Measurements from ENCODE around the gene CAMK4. TPM values are rescaled to one million over a fixed set of nuclear protein-coding genes. Genes with fewer than 3 reads are reported as not detected.

CAMK4 gene
- total RNA-seq, 1 experiment from 2014 or later = 6.3 TPM

- Histone ChIP-seq H3K56ac (ENCODE audit: insufficient read length, low read depth, low read length) (no peak overlapping the region), H3K4ac (ENCODE audit: low read depth, low read length) (no peak overlapping the region), H2BK5ac (ENCODE audit: insufficient read length, low read length) (no peak overlapping the region), H3K14ac (ENCODE audit: insufficient read depth, low read length) (no peak overlapping the region), H4K5ac (ENCODE audit: insufficient read length, low read depth, low read length) (no peak overlapping the region), H3T11ph (ENCODE audit: low read length) (no peak overlapping the region), H3K27me3 (ENCODE audit: insufficient read depth, low read length) (no peaks in the 10 kb centered on the region), H2BK20ac (ENCODE audit: low read depth, low read length, poor library complexity, severe bottlenecking) (no peak overlapping the region), H2AK5ac (ENCODE audit: insufficient read length, low read length) (no peak overlapping the region), H3K9ac (ENCODE audit: extremely low read depth, insufficient read length, low read length) (no peak overlapping the region), H3K18ac (ENCODE audit: insufficient read length, low read depth, low read length) (no peak overlapping the region), H4K8ac (replicated peaks; ENCODE audit: insufficient read length, low read depth, low read length) (no peak overlapping the region), H3K23me2 (ENCODE audit: insufficient read length, low read depth, low read length, poor library complexity, severe bottlenecking) (no peaks in the 10 kb centered on the region), H2BK12ac (ENCODE audit: insufficient read length, low read depth, low read length) (no peak overlapping the region), H4K20me1 (ENCODE audit: control insufficient read depth, insufficient read depth, insufficient read length) (no peaks in the 10 kb centered on the region), H3K79me2 (ENCODE audit: insufficient read depth, low read length) (no peaks in the 10 kb centered on the region), H4K91ac (ENCODE audit: insufficient read length, low read depth, low read length) (no peak overlapping the region), H3K4me2 (ENCODE audit: insufficient read depth, insufficient read length, low read length) (no peak overlapping the region), H2AFZ (ENCODE audit: low read length) (no peak overlapping the region), H3K23ac (ENCODE audit: insufficient read length, low read depth, low read length) (no peak overlapping the region), H2BK15ac (ENCODE audit: low read depth, low read length) (no peak overlapping the region), H3K9me3 (ENCODE audit: control insufficient read depth, low read depth, low read length) (no peaks in the 10 kb centered on the region), H3K4me1 (ENCODE audit: insufficient read depth, low read length) (no peaks in the 10 kb centered on the region), H3K27ac (ENCODE audit: insufficient read length, low read depth, low read length) (no peak overlapping the region), H2BK120ac (ENCODE audit: low read depth, low read length, poor library complexity, severe bottlenecking) (no peak overlapping the region), H3K79me1 (ENCODE audit: insufficient read depth, low read depth, low read length, poor library complexity, severe bottlenecking) (no peaks in the 10 kb centered on the region)
- no peaks in the 10 kb centered on the region for H3K9me3 Mint-ChIP-seq
- no peak for TF ChIP-seq CTCF (conservative IDR thresholded peaks at IDR 0.05)
- DNase-seq = no peak
- no peak overlapping the region for H3K27ac Mint-ChIP-seq
- H3K4me1 Mint-ChIP-seq = no peaks in the 10 kb centered on the region
- H3K4me3 Mint-ChIP-seq = no peak overlapping the region
- no CpG with 5 or more reads among the region's 4 CpGs for WGBS (ENCODE audit: extremely low coverage, insufficient read length, low lambda C conversion rate)
- H3K27me3 Mint-ChIP-seq (ENCODE audit: low read depth) = no peaks in the 10 kb centered on the region
- H3K36me3 Mint-ChIP-seq (ENCODE audit: insufficient read depth in 1 of 3, low read depth in 3 of 3) = no peaks in the 10 kb centered on the region
Observed at GRCh38 chr5:111480346-111480745, 256.2 kb downstream of the CAMK4 start.
